22Rv1 (cell line): Measurements from ENCODE around the gene PPAN.

Experiments used
- H3K27ac ChIP-seq: fragments of 450-650 bp; 2 replicates; pipeline ENCODE4 v1.5.1; 2017
- CTCF ChIP-seq: fragments of 450-650 bp; IDR thresholded peaks from 2 replicates; pipeline ENCODE4 v1.5.1; 2017; ENCODE audit warnings: mild to moderate bottlenecking
- ZFX ChIP-seq: fragments of 450-650 bp; IDR thresholded peaks from 2 replicates; pipeline ENCODE4 v1.6.1; 2017; ENCODE audit warnings: antibody characterized with exemption, borderline replicate concordance

Gene PPAN

GRCh38 chr19:10110076-10110971, 4.2 kb downstream of the PPAN start:
- H3K27ac ChIP-seq, result no peak overlapping the region
- TF ChIP-seq ZFX, result no peak

GRCh38 chr19:10110972-10111317, 4.8 kb downstream of the PPAN start:
- no peak for TF ChIP-seq ZFX
- TF ChIP-seq CTCF, result no peak
- H3K27ac ChIP-seq, result peak overlapping the region; percentile 63

- H3K27ac ChIP-seq, result peak within 1 kb of the TSS; percentile 63
Observed at GRCh38 chr19:10111405-10111811, 5.2 kb downstream of the PPAN start, which contains the start of gene P2RY11. P2RY11 (plus strand) TSS chr19:10111693; CDS start chr19:10111722, 29 bp downstream.

GRCh38 chr19:10112037-10112761, 6.0 kb downstream of the PPAN start:
- peak overlapping the region; percentile 63 for H3K27ac ChIP-seq
- TF ChIP-seq ZFX (no peak), CTCF (no peak)

More at GRCh38 chr19:10111405-10111811, 5.2 kb downstream of the PPAN start, which contains the start of gene P2RY11:
- no peak for TF ChIP-seq CTCF
- no peak for TF ChIP-seq ZFX

- H3K27ac ChIP-seq, result peak overlapping the region; percentile 63
- TF ChIP-seq CTCF, result peak; percentile 89
- TF ChIP-seq ZFX, result no peak
Observed at GRCh38 chr19:10112895-10113591, 6.9 kb downstream of the PPAN start.

- peak overlapping the region; percentile 63 for H3K27ac ChIP-seq
Observed at GRCh38 chr19:10113592-10113963, 7.4 kb downstream of the PPAN start.

More at GRCh38 chr19:10113592-10113963, 7.4 kb downstream of the PPAN start:
- TF ChIP-seq ZFX (no peak), CTCF (no peak)
